SK-N-SH (cell line): Measurements from ENCODE around the gene FRRS1L. TPM values are rescaled to one million over a fixed set of nuclear protein-coding genes. Genes with fewer than 3 reads are reported as not detected.

ENCODE experiments used
- CTCF ChIA-PET: fragments of 300-600, 350-600 bp; formaldehyde crosslinking; extraction: SDS; loops from one replicate; lab custom pipeline; 2021; lab: Yijun Ruan, JAX
- POLR2A ChIA-PET: fragments of 350-600 bp; sonication (Branson Sonifier 250); formaldehyde crosslinking; extraction: SDS; loops from one replicate; lab custom pipeline; 2020; ENCODE audit warnings: antibody characterized with exemption, inconsistent platforms; lab: Yijun Ruan, JAX
- DNase-seq: peaks from one replicate; pipeline ENCODE4 v3.0.0; 2012
- H2AFZ ChIP-seq: fragments of 200-600 bp; sonication (generic); 2 replicates; pipeline ENCODE4 v1.8.1; 2016; ENCODE audit warnings: antibody characterized with exemption, mild to moderate bottlenecking, low read depth
- H3F3A ChIP-seq: fragments of 200-600 bp; sonication (generic); replicated peaks from 2 replicates; pipeline ENCODE3; 2016; ENCODE audit warnings: antibody characterized with exemption, mild to moderate bottlenecking; ENCODE audit not compliant: insufficient read depth
- H3K27ac ChIP-seq, 2 experiments: fragments of 200-500 bp in 1 of 2; fragments of 200-600 bp in 1 of 2; sonication (Bioruptor generic) in 1 of 2; sonication (generic), shearing (Covaris generic) in 1 of 2; 2 replicates each; pipeline versions ENCODE4 v1.5.1 to v1.6.1; 2014 to 2016; ENCODE audit warnings: low read depth in 2 of 2, inconsistent platforms in 1 of 2, low read length in 1 of 2, mild to moderate bottlenecking in 1 of 2, mixed read lengths in 1 of 2
- H3K27me3 ChIP-seq: fragments of 200-600 bp; sonication (generic), shearing (Covaris generic); 2 replicates; pipeline ENCODE4 v1.6.1; 2016; ENCODE audit warnings: mixed run types; ENCODE audit not compliant: insufficient read depth
- H3K36me3 ChIP-seq, 2 experiments: fragments of 200-500 bp in 1 of 2; fragments of 200-600 bp in 1 of 2; sonication (Bioruptor generic) in 1 of 2; sonication (generic) in 1 of 2; replicated peaks in 1 of 2; 2 replicates each; pipeline versions ENCODE3 to v1.5.1; 2014 to 2016; ENCODE audit warnings: low read length in 1 of 2, mild to moderate bottlenecking in 1 of 2; ENCODE audit not compliant: insufficient read depth in 2 of 2, control insufficient read depth in 1 of 2
- H3K4me1 ChIP-seq, 2 experiments: fragments of 200-500 bp in 1 of 2; fragments of 200-600 bp in 1 of 2; sonication (Bioruptor generic) in 1 of 2; sonication (generic), shearing (Covaris generic) in 1 of 2; 2 replicates each; pipeline versions ENCODE4 v1.5.1 to v1.6.1; 2014 to 2016; ENCODE audit warnings: low read depth in 1 of 2, low read length in 1 of 2, mixed run types in 1 of 2; ENCODE audit not compliant: insufficient read depth in 2 of 2, control insufficient read depth in 1 of 2
- H3K4me2 ChIP-seq: fragments of 200-600 bp; sonication (generic), shearing (Covaris generic); 2 replicates; pipeline ENCODE4 v1.6.1; 2017; ENCODE audit warnings: mixed run types
- H3K4me3 ChIP-seq, 2 experiments: fragments of 200-500 bp in 1 of 2; fragments of 200-600 bp in 1 of 2; sonication (Bioruptor generic) in 1 of 2; sonication (generic), shearing (Covaris generic) in 1 of 2; 2 replicates each; pipeline versions ENCODE4 v1.5.1 to v1.8.1; 2014 to 2016; ENCODE audit warnings: low read depth in 2 of 2, inconsistent platforms in 1 of 2, low read length in 1 of 2, mild to moderate bottlenecking in 1 of 2, mixed read lengths in 1 of 2, moderate library complexity in 1 of 2
- H3K79me2 ChIP-seq: fragments of 200-600 bp; sonication (generic); 2 replicates; pipeline ENCODE4 v1.8.1; 2017; ENCODE audit warnings: mild to moderate bottlenecking; ENCODE audit not compliant: insufficient read depth
- H3K9ac ChIP-seq: fragments of 200-600 bp; sonication (generic); 2 replicates; pipeline ENCODE4 v1.6.1; 2017; ENCODE audit warnings: mixed run types
- H3K9me2 ChIP-seq: fragments of 200-600 bp; sonication (generic); 2 replicates; pipeline ENCODE4 v1.6.1; 2017; ENCODE audit warnings: mixed run types
- H3K9me3 ChIP-seq: fragments of 200-600 bp; sonication (generic); 2 replicates; pipeline ENCODE4 v1.6.1; 2017; ENCODE audit warnings: mixed run types, mild to moderate bottlenecking, moderate library complexity
- H4K20me1 ChIP-seq: fragments of 200-600 bp; sonication (generic); 2 replicates; pipeline ENCODE4 v1.6.1; 2017; ENCODE audit warnings: mild to moderate bottlenecking, mixed run types; ENCODE audit not compliant: insufficient read depth
- CTCF ChIP-seq: fragments of 200-600 bp; sonication (generic); IDR thresholded peaks from 2 replicates; pipeline ENCODE4 v1.6.1; 2017; ENCODE audit warnings: antibody characterized with exemption, mild to moderate bottlenecking, moderate library complexity
- EZH2phosphoT487 ChIP-seq: fragments of 200-600 bp; sonication (generic); IDR thresholded peaks from 2 replicates; pipeline ENCODE4 v1.6.1; 2017; ENCODE audit warnings: low read depth, mixed run types, mild to moderate bottlenecking, antibody characterized with exemption, moderate library complexity, borderline replicate concordance
- FOXM1 ChIP-seq: IDR thresholded peaks from 2 replicates; pipeline ENCODE4 v1.4.0; 2012; ENCODE audit warnings: low read depth, mild to moderate bottlenecking
- JUND ChIP-seq: IDR thresholded peaks from 2 replicates; pipeline ENCODE4 v1.4.0; 2012
- MEF2A ChIP-seq: IDR thresholded peaks from 2 replicates; pipeline ENCODE4 v1.4.0; 2012; ENCODE audit warnings: low read depth, borderline replicate concordance
- PBX3 ChIP-seq: IDR thresholded peaks from 2 replicates; pipeline ENCODE4; 2012
- REST ChIP-seq: IDR thresholded peaks from 2 replicates; pipeline ENCODE4 v1.6.1; 2012; ENCODE audit warnings: mild to moderate bottlenecking, low read depth, low read length, moderate library complexity
- RFX5 ChIP-seq: IDR thresholded peaks from 2 replicates; pipeline ENCODE4 v1.6.1; 2012; ENCODE audit warnings: mild to moderate bottlenecking, improper control_type of control experiment, low read length
- USF2 ChIP-seq: fragments of 150-350 bp; IDR thresholded peaks from 2 replicates; pipeline ENCODE4 v1.6.1; 2017; ENCODE audit warnings: antibody characterized with exemption, low read length, low read depth, borderline replicate concordance
- WGBS: methylation state at CpG from one replicate; pipeline ENCODE4 v1.1.6; 2017; ENCODE audit warnings: low lambda C conversion rate; 5-methylcytosine and 5-hydroxymethylcytosine counted together
- polyA plus RNA-seq, 3 experiments: library from polyadenylated mRNA; depleted of rRNA; stranded (reverse); fragments of >200 nt; gene quantifications; 2 replicates each; pipeline ENCODE4 v1.2.3, GENCODE V29; 2012

FRRS1L gene
- polyA plus RNA-seq, 1 of the 3 experiments (the other 2 are of a cell fraction) = 3.7 TPM

- TF ChIP-seq REST (no peak), EZH2phosphoT487 (no peak), PBX3 (no peak), MEF2A (no peak)
Measured at GRCh38 chr9:109113892-109114609, 53.0 kb downstream of the FRRS1L start (continued).

- Histone ChIP-seq H2AFZ (no peak overlapping the region), H3K9me3 (no peaks in the 10 kb centered on the region), H4K20me1 (peaks cover 31% of the 10 kb centered on the region), H3K79me2 (peaks cover 96% of the 10 kb centered on the region), H3K27ac (no peak overlapping the region), H3K4me1 (peaks cover 9 to 61% of the 10 kb centered on the region in 2 experiments), H3K36me3 (no peaks in the 10 kb centered on the region), H3K9me2 (no peaks in the 10 kb centered on the region), H3K4me2 (no peak overlapping the region), H3K9ac (no peak overlapping the region), H3F3A (peaks cover 45% of the 10 kb centered on the region), H3K27me3 (no peaks in the 10 kb centered on the region), H3K4me3 (no peak overlapping the region)
- POLR2A ChIA-PET = no interaction called here
- 78% methylated on average over 3 of the region's 3 CpGs for WGBS
- TF ChIP-seq RFX5 (no peak), FOXM1 (no peak), MEF2A (no peak), CTCF (no peak), JUND (no peak), USF2 (no peak)
- CTCF ChIA-PET = no interaction called here
- no peak for DNase-seq
Measured at GRCh38 chr9:109113254-109113653, 53.8 kb downstream of the FRRS1L start.
